Measurements from ENCODE around the gene SF3B6. TPM values are rescaled to one million over a fixed set of nuclear protein-coding genes. Genes with fewer than 3 reads are reported as not detected.

Gene SF3B6
- total RNA-seq, 1 donor from 2014 or later, result 85.7 TPM

GRCh38 chr2:24018241-24018640 lies 57.9 kb downstream of the SF3B6 start:
- no peak for ATAC-seq

GRCh38 chr2:24017711-24018110 lies 58.4 kb downstream of the SF3B6 start:
- ATAC-seq, result no peak

Other genes with a start within 250 kb of the SF3B6 start
- gene ATAD2B, start 149.2 kb downstream of the SF3B6 start, total RNA-seq, result 17.0 TPM
- 10.4 TPM for gene UBXN2A, start 135.9 kb downstream of the SF3B6 start, total RNA-seq
- not detected for gene MFSD2B, start 66.2 kb downstream of the SF3B6 start, total RNA-seq
- 3.3 TPM for gene WDCP, start 28.9 kb downstream of the SF3B6 start, total RNA-seq
- 6.2 TPM for gene FKBP1B, start 26.6 kb downstream of the SF3B6 start, total RNA-seq
- 102 TPM for gene TP53I3, start 8.5 kb upstream of the SF3B6 start, total RNA-seq
- 0.24 TPM for gene PFN4, start 47.0 kb upstream of the SF3B6 start, total RNA-seq
- 5.7 TPM for gene FAM228B, start 47.1 kb upstream of the SF3B6 start, total RNA-seq
- gene FAM228A, start 98.7 kb upstream of the SF3B6 start, total RNA-seq, result not detected

All from esophagus mucosa (tissue), 1 donor.